ENCODE data around the gene SUGCT. TPM values are rescaled to one million over a fixed set of nuclear protein-coding genes. Genes with fewer than 3 reads are reported as not detected.
A peak's percentile ranks its signal among the peaks of the same experiment; 100 is the strongest.

Gene SUGCT
- total RNA-seq, 4 donors from 2014 or later: 7.8 to 15.0 (median 12.8) TPM

DNA sequence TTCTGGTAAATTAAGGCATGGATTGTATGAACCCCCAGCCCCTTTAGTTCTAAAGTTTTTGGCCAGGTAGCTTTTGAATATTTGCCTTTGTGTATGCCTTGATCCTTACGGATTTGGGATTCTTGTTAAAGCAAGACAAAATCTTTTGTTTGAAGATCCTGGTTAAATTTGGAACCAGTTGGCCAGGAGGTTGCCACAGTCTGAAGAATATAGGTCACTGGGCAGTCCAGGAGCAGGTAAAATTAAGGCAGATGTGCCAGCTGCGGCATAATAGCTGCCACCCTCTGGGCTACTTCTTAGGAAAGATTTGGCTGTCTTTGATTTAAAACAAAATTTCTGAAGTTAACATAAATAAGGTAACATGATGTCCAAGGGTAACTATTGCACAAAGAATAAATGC lies 192.3 kb downstream of the SUGCT start:
- WGBS: 97% methylated on average over 2 of the region's 2 CpGs
- intact Hi-C loops (cut with DNase I): loop anchor here (5.0 to 10.0 kb wide), 3 partner anchors 92 to 435 kb away; no protein-coding TSS in a partner anchor
- H3K9me3 ChIP-seq: no peaks in the 10 kb centered on the region

GRCh38 chr7:40327873-40328272 lies 193.1 kb downstream of the SUGCT start:
- TF ChIP-seq, protein P1, sequence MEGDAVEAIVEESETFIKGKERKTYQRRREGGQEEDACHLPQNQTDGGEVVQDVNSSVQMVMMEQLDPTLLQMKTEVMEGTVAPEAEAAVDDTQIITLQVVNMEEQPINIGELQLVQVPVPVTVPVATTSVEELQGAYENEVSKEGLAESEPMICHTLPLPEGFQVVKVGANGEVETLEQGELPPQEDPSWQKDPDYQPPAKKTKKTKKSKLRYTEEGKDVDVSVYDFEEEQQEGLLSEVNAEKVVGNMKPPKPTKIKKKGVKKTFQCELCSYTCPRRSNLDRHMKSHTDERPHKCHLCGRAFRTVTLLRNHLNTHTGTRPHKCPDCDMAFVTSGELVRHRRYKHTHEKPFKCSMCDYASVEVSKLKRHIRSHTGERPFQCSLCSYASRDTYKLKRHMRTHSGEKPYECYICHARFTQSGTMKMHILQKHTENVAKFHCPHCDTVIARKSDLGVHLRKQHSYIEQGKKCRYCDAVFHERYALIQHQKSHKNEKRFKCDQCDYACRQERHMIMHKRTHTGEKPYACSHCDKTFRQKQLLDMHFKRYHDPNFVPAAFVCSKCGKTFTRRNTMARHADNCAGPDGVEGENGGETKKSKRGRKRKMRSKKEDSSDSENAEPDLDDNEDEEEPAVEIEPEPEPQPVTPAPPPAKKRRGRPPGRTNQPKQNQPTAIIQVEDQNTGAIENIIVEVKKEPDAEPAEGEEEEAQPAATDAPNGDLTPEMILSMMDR (IDR thresholded peaks at IDR 0.05): no peak
- TF ChIP-seq POLR2AphosphoS5 (IDR thresholded peaks at IDR 0.05): no peak
- Histone ChIP-seq H3K27me3 (no peaks in the 10 kb centered on the region), H3K4me3 (no peak overlapping the region), H3K4me1 (peaks cover 0 to 19% (median 18%) of the 10 kb centered on the region in 4 donors), H3K36me3 (no peaks in the 10 kb centered on the region), H3K9me3 (no peaks in the 10 kb centered on the region), H3K27ac (replicated peaks in 1 of 4) (no peak overlapping the region)
- no peak for DNase-seq (ENCODE audit: extremely low spot score)
- intact Hi-C loops (cut with DNase I): loop anchor here (5.0 to 10.0 kb wide), 3 partner anchors 93 to 434 kb away; no protein-coding TSS in a partner anchor

More for the DNA sequence above, 192.3 kb downstream of the SUGCT start:
- Histone ChIP-seq H3K4me1 (peaks cover 0 to 19% (median 18%) of the 10 kb centered on the region in 4 donors), H3K27ac (replicated peaks in 1 of 4) (no peak overlapping the region), H3K4me3 (no peak overlapping the region), H3K27me3 (no peaks in the 10 kb centered on the region), H3K36me3 (no peaks in the 10 kb centered on the region)
- TF ChIP-seq, protein P1 (IDR thresholded peaks at IDR 0.05): no peak
- TF ChIP-seq EP300 (IDR thresholded peaks at IDR 0.05) (no peak), POLR2AphosphoS5 (IDR thresholded peaks at IDR 0.05) (no peak)
- DNase-seq (ENCODE audit: extremely low spot score): no peak

DNA sequence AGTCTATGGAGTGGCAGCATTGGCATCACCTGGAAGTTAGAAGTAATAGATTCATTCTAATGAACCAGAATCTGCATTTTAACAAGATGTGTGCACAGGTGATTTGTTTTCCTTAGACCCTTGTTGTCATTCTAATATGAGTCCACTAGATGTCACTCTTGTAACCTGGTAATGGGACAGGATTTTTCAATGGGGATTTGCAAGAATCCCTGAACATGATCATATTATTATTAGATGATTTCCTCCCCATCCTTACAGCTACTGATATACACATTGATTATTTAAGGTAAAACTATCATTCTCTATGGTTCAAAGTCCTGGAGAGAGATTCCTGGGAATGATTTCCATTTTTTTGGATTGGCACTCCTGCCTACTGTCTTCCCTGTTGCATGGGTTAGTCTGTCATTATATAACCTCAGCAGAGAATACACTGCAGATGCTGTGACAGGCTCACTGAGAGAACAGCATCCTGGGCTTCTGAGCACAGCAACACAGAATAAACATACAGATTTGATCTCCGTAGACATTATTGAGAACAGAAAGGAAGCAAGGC lies 194.9 kb downstream of the SUGCT start:
- peak overlapping the region in 2 of 4 donors; percentile 13 to 48 for H3K27ac ChIP-seq (replicated peaks in 1 of 4)
- no peak for DNase-seq (ENCODE audit: extremely low spot score)
- TF ChIP-seq, protein P1 (IDR thresholded peaks at IDR 0.05): peak; percentile 70 to 77 (median 73)
- TF ChIP-seq EP300 (IDR thresholded peaks at IDR 0.05) (no peak), POLR2A (IDR thresholded peaks at IDR 0.05; ENCODE audit: low read depth) (no peak)
- no peak overlapping the region for H3K4me3 ChIP-seq
- peaks cover 0 to 19% (median 18%) of the 10 kb centered on the region in 4 donors for H3K4me1 ChIP-seq
- H3K36me3 ChIP-seq: no peaks in the 10 kb centered on the region
- WGBS: 30% methylated on average over 1 of the region's 1 CpG
- no peaks in the 10 kb centered on the region for H3K9me3 ChIP-seq
- H3K27me3 ChIP-seq: no peaks in the 10 kb centered on the region
- intact Hi-C loops (cut with DNase I): loop anchor here (5.0 to 10.0 kb wide), 4 partner anchors 95 to 1378 kb away; no protein-coding TSS in a partner anchor

DNA sequence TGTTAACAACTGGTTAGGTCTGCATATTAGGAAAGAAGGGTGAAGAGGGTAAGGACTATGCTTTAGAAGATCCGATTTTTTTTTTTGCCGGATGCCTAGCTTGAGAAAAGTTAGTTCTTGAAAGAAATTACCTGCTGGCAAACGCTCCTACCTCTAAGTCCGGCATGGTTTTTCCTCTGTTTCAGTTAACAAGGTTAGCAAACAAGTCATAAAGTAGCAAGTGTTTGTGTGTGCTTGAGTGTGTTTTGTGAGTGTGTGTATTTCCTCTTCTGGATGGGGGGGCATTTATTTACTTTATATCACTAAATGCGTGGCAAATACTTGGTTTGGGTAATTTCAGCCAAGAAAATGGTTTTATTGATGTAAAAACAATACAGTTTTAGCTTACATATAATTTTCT lies 195.6 kb downstream of the SUGCT start:
- peak overlapping the region in 2 of 4 donors; percentile 13 to 48 for H3K27ac ChIP-seq (replicated peaks in 1 of 4)
- peaks cover 0 to 19% (median 18%) of the 10 kb centered on the region in 4 donors for H3K4me1 ChIP-seq
- H3K9me3 ChIP-seq: no peaks in the 10 kb centered on the region
- WGBS: 86% methylated on average over 5 of the region's 5 CpGs
- DNase-seq (ENCODE audit: extremely low spot score): no peak
- no peaks in the 10 kb centered on the region for H3K27me3 ChIP-seq
- no peak overlapping the region for H3K4me3 ChIP-seq
- intact Hi-C loops (cut with DNase I): loop anchor here (5.0 kb wide), 1 partner anchor 1377 kb away; no protein-coding TSS in a partner anchor
- TF ChIP-seq, protein P1 (IDR thresholded peaks at IDR 0.05): no peak
- TF ChIP-seq POLR2AphosphoS5 (IDR thresholded peaks at IDR 0.05) (no peak), EP300 (IDR thresholded peaks at IDR 0.05) (no peak), POLR2A (IDR thresholded peaks at IDR 0.05; ENCODE audit: low read depth) (no peak)
- no peaks in the 10 kb centered on the region for H3K36me3 ChIP-seq

- H3K27ac ChIP-seq (replicated peaks in 1 of 4): no peak overlapping the region
- peaks cover 0 to 19% (median 18%) of the 10 kb centered on the region in 4 donors for H3K4me1 ChIP-seq
- TF ChIP-seq POLR2A (IDR thresholded peaks at IDR 0.05; ENCODE audit: low read depth) (no peak), POLR2AphosphoS5 (IDR thresholded peaks at IDR 0.05) (no peak)
- no peak overlapping the region for H3K4me3 ChIP-seq
- no peaks in the 10 kb centered on the region for H3K36me3 ChIP-seq
- 41% methylated on average over 1 of the region's 1 CpG for WGBS
- no peaks in the 10 kb centered on the region for H3K9me3 ChIP-seq
- no peaks in the 10 kb centered on the region for H3K27me3 ChIP-seq
- intact Hi-C loops (cut with DNase I): loop anchor here (5.0 kb wide), 1 partner anchor 1375 kb away; no protein-coding TSS in a partner anchor
- DNase-seq (ENCODE audit: extremely low spot score): no peak
Observed at GRCh38 chr7:40331915-40332314, 197.1 kb downstream of the SUGCT start.

Measured in esophagus muscularis mucosa (tissue), 4 donors.